Endothelial cell of umbilical vein (primary cell): Measurements from ENCODE around the gene KAZN.

Experiments used
- CTCF ChIP-seq, 2 donors: IDR thresholded peaks; 1 replicate in 1 of 2; 2 replicates in 1 of 2; pipeline ENCODE4 v1.5.1; 2011; ENCODE audit warnings: low read length in 2 of 2, mild to moderate bottlenecking in 2 of 2, moderate library complexity in 2 of 2, control low read depth in 1 of 2, inconsistent platforms in 1 of 2, low read depth in 1 of 2; ENCODE audit not compliant: insufficient read depth in 1 of 2; ENCODE audit errors: extremely low read depth in 1 of 2
- EZH2 ChIP-seq: IDR thresholded peaks from 2 replicates; pipeline ENCODE4 v1.6.1; 2012; ENCODE audit warnings: borderline replicate concordance, low read depth, mild to moderate bottlenecking, moderate library complexity, low read length, inconsistent platforms; ENCODE audit not compliant: severe bottlenecking
- JUN ChIP-seq: IDR thresholded peaks from 2 replicates; pipeline ENCODE4 v1.6.1; 2011; ENCODE audit warnings: borderline replicate concordance, low read depth; ENCODE audit not compliant: insufficient read length, insufficient read depth
- MAX ChIP-seq: IDR thresholded peaks from 2 replicates; pipeline ENCODE4 v1.6.1; 2011; ENCODE audit not compliant: insufficient read depth, insufficient read length
- POLR2A ChIP-seq: IDR thresholded peaks from 2 replicates; pipeline ENCODE4 v1.6.1; 2012; ENCODE audit warnings: low read depth, mild to moderate bottlenecking, control low read depth, low read length
- POLR2AphosphoS5 ChIP-seq: IDR thresholded peaks from 2 replicates; pipeline ENCODE4 v1.6.1; 2012; ENCODE audit warnings: low read depth, mild to moderate bottlenecking, control low read depth, low read length, moderate library complexity; ENCODE audit not compliant: insufficient read depth

- TF ChIP-seq CTCF (IDR thresholded peaks at IDR 0.05; ENCODE audit: extremely low read depth in 1 of 2, insufficient read depth in 1 of 2, low read depth in 1 of 2, low read length in 2 of 2) (no peak), EZH2 (no peak), POLR2A (no peak), POLR2AphosphoS5 (no peak), JUN (no peak), MAX (no peak)
Measured at GRCh38 chr1:15130607-15131006, 532.1 kb downstream of the KAZN start.
